HFF-Myc (cell line): Measurements from ENCODE around the gene EPHB2.

ENCODE experiments used
- DNase-seq: peaks from one replicate; pipeline ENCODE4 v3.0.0-alpha.2; 2011; ENCODE audit warnings: low read depth; ENCODE audit errors: extremely low read depth
- H3K4me3 ChIP-seq: replicated peaks from 2 replicates; pipeline ENCODE4 v1.5.1; 2011; ENCODE audit warnings: low read depth, mild to moderate bottlenecking, control low read depth, low read length
- CTCF ChIP-seq: IDR thresholded peaks from 2 replicates; pipeline ENCODE4 v1.5.1; 2012; ENCODE audit warnings: mild to moderate bottlenecking, low read depth, low read length, control low read depth; ENCODE audit errors: missing control alignments

Gene EPHB2

DNA sequence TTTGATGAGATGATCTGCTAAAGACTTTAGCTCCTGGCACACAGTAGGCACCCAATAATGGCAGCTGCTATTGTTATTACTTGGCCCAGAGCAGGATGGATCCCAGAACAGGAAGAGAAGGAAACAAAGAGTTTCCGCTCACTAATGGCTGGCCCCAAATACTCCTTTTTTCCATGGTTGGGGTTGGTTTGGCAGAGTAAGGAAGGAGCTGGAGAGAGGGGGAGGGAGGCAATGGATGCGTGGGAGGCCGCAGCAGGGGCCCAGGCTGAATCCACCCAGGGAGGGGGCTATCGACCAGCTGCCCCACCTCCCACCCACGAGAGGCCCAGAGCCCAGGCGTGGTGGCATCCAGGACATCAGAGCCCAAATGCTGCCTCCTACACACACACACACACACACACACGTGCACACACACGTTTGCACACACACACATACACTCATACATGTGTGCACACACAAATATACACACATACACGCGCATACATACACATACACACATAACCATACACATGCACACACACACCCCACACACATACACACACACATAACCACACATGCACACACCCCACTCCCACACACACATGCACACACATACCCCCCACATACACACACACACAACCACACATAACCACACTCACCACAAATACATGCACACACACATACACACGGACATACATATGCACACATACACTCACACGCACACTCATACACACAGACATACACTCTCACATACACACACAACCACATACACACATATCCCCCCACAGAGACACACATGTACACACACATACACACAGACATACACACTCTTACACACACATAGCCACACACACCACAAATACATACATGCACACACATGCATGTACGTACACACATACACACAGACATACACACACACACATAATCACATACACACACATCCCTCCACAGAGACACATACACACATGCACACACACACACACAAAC, 32.4 kb upstream of the EPHB2 start:
- no peak overlapping the region for H3K4me3 ChIP-seq
- no peak for TF ChIP-seq CTCF
- no peak for DNase-seq

DNA sequence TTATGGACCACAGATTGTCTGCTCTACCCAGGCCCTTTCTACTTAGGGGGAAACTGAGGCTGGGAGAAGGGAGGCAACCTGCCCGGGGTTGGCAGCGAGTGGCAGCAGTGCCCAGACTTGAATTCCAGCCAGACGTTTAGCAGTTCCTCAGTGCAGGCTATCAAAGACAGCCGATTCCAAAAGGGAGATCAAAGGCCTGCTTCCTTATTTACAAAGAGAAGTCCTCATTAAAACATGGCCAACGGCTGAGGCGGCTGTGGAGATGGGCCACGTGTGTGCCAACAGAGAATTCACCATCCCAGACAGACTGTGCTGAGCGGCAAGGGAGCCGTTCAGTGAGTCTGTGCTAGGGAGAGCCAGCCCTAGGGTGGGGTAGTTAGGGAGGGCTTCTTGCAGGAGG, 29.9 kb upstream of the EPHB2 start:
- DNase-seq: no peak
- no peak for TF ChIP-seq CTCF
- no peak overlapping the region for H3K4me3 ChIP-seq

DNA sequence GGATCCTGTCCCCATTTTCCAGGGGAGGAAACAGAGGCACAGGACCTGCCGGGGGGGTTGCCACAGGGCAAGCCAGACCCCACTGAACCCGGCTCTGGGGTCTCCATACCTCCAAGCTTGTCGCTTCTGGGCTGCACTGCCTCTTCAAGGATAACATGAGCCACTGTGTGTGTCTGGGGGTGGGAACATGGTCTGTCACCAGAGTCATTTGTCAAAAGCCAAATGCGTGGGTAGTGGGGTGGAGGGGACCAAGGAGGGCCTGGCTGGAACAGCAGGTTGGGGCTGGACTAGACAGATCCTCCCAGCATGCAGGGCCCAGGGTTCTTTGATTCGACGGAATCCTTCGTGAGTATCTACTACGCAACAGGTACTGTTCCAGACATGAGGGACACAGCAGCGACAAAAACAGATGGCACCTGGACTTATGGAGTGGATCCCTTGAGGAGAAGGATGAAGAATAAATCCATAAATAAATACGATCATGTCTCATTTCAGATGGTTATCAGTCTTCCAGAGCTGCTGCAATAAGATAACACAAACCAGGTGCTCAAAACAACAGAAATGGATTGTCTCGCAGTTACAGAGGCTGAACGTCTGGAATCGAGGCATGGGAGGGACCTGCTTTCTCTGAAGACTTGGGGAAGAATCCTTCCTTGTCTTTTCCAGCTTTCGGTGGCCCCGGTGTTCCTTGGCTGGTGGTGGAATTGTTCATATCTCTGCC, 28.9 kb upstream of the EPHB2 start:
- DNase-seq: no peak
- H3K4me3 ChIP-seq: no peak overlapping the region
- no peak for TF ChIP-seq CTCF

DNA sequence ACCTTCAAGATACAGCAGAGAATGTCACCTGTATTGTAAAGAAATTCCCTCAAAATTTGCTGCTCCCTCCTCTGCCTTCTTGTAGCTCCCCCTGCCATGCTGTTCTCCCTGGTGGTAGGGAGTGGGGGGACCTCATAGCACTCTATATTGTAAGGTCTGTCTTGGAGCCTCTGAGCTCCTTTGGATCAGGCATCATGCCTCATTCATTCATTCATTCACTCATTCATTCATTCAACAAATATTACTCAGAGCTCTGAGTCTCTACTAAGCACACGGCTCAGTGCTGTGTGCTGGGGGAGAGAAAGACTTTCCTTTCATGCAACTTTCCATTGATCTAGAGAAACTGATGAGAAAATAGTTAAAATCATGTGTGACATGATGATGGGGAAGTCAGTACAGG, 27.1 kb upstream of the EPHB2 start:
- TF ChIP-seq CTCF: no peak
- DNase-seq: no peak
- H3K4me3 ChIP-seq: no peak overlapping the region

DNA sequence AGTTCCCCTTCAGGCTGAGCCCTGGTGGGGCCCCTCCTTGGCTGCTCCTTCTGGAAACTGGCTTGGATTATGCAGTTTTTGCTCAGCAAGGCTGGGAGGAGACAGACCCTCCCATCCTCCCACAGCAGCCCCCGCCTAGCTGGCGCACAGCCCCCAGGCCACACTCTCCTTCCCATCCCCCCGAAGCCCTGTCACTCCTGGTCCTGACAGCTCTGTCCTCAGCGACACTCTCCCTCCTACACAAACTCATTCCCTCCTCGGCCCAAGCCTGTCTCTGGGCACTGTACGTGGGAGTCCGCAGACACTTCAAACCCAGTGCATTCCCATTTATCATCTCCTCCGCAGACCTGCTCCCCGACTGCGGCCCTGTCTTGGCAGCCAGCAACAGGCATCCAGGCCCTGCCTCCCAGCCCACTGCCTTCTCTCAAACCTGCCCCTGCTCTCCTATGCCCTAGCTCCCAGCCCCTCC, 25.0 kb upstream of the EPHB2 start:
- no peak for DNase-seq
- TF ChIP-seq CTCF: no peak
- H3K4me3 ChIP-seq: no peak overlapping the region

- no peak overlapping the region for H3K4me3 ChIP-seq
- no peak for DNase-seq
- TF ChIP-seq CTCF: no peak
These were observed 23.4 kb upstream of the EPHB2 start for GRCh38 chr1:22687191-22687590.
